Hepatocyte (in vitro differentiated cells): Measurements from ENCODE around the gene RPIA. TPM values are rescaled to one million over a fixed set of nuclear protein-coding genes. Genes with fewer than 3 reads are reported as not detected.

Source experiments
- DNase-seq: peaks from one replicate; pipeline ENCODE4 v3.0.0-alpha.2; 2016; ENCODE audit warnings: low spot score
- H2AFZ ChIP-seq: fragments of 200-600 bp; sonication (generic); 2 replicates; pipeline ENCODE4 v1.6.0; 2016; ENCODE audit warnings: antibody characterized with exemption, mild to moderate bottlenecking
- H3K27ac ChIP-seq: fragments of 200-600 bp; sonication (generic); 2 replicates; pipeline ENCODE4 v1.5.1; 2016; ENCODE audit warnings: mild to moderate bottlenecking
- H3K27me3 ChIP-seq: fragments of 200-600 bp; sonication (generic); 2 replicates; pipeline ENCODE4 v1.6.1; 2016
- H3K36me3 ChIP-seq: fragments of 200-600 bp; sonication (generic); replicated peaks from 2 replicates; pipeline ENCODE4 v1.5.1; 2016; ENCODE audit warnings: low read depth; ENCODE audit not compliant: insufficient read depth
- H3K4me1 ChIP-seq: fragments of 200-600 bp; sonication (generic); 2 replicates; pipeline ENCODE4 v1.5.1; 2016; ENCODE audit warnings: mild to moderate bottlenecking, moderate library complexity; ENCODE audit not compliant: insufficient read depth
- H3K4me2 ChIP-seq: fragments of 200-600 bp; sonication (generic); 2 replicates; pipeline ENCODE4 v1.6.0; 2016
- H3K4me3 ChIP-seq: fragments of 200-600 bp; sonication (generic); 2 replicates; pipeline ENCODE4 v1.5.1; 2016; ENCODE audit warnings: mild to moderate bottlenecking
- H3K79me2 ChIP-seq: fragments of 200-600 bp; sonication (generic); 2 replicates; pipeline ENCODE4 v1.6.0; 2017; ENCODE audit warnings: mild to moderate bottlenecking
- H3K9me2 ChIP-seq: fragments of 200-600 bp; sonication (generic); replicated peaks from 2 replicates; pipeline ENCODE4 v1.6.0; 2017; ENCODE audit warnings: mild to moderate bottlenecking; ENCODE audit not compliant: insufficient read depth
- H3K9me3 ChIP-seq: fragments of 200-600 bp; sonication (generic); 2 replicates; pipeline ENCODE4 v1.5.1; 2016; ENCODE audit warnings: low read depth, mild to moderate bottlenecking
- H4K20me1 ChIP-seq: fragments of 200-600 bp; sonication (generic); 2 replicates; pipeline ENCODE4 v1.6.0; 2016; ENCODE audit warnings: mild to moderate bottlenecking; ENCODE audit not compliant: insufficient read depth, poor library complexity, severe bottlenecking
- CTCF ChIP-seq: fragments of 200-600 bp; sonication (generic); IDR thresholded peaks from 2 replicates; pipeline ENCODE4 v1.5.1; 2016; ENCODE audit warnings: antibody characterized with exemption, mild to moderate bottlenecking; ENCODE audit not compliant: poor library complexity
- EZH2 ChIP-seq: fragments of 200-600 bp; sonication (generic); IDR thresholded peaks from 2 replicates; pipeline ENCODE4 v1.6.1; 2016; ENCODE audit warnings: antibody characterized with exemption, mild to moderate bottlenecking, borderline replicate concordance
- EZH2phosphoT487 ChIP-seq: fragments of 200-600 bp; sonication (generic); IDR thresholded peaks from one replicate; pipeline ENCODE4 v1.6.1; 2018; ENCODE audit warnings: antibody characterized with exemption, mild to moderate bottlenecking, low read depth, moderate library complexity; ENCODE audit not compliant: unreplicated experiment, severe bottlenecking
- WGBS: methylation state at CpG from one replicate; pipeline ENCODE4 v1.1.6; 2016; ENCODE audit warnings: low lambda C conversion rate; ENCODE audit errors: missing lambda C conversion rate; 5-methylcytosine and 5-hydroxymethylcytosine counted together
- polyA plus RNA-seq: library from polyadenylated mRNA; unstranded; fragments of >200 nt; fragmentation: Nextera tagmentation; extraction: Ambion mirVana; gene quantifications from 2 replicates; pipeline ENCODE4 v1.2.1, GENCODE V29; 2016
- total RNA-seq: library from RNA; depleted of rRNA; stranded (reverse); fragments of >200 nt; gene quantifications from 2 replicates; pipeline ENCODE4 v1.2.3, GENCODE V29; 2014

Gene RPIA
- total and polyA plus RNA-seq, 2 experiments from 2014 or later = 7.0 to 17.6 TPM

GRCh38 chr2:88698498-88699233 lies 7.2 kb downstream of the RPIA start:
- Histone ChIP-seq H4K20me1 (no peaks in the 10 kb centered on the region), H3K4me1 (peaks cover 24% of the 10 kb centered on the region), H3K4me2 (no peak overlapping the region), H3K4me3 (no peak overlapping the region), H3K79me2 (peaks cover 67% of the 10 kb centered on the region), H2AFZ (no peak overlapping the region), H3K9me3 (no peaks in the 10 kb centered on the region), H3K9me2 (no peaks in the 10 kb centered on the region), H3K27ac (peak overlapping the region; percentile 70), H3K36me3 (no peaks in the 10 kb centered on the region), H3K27me3 (no peaks in the 10 kb centered on the region)
- whole genome bisulfite sequencing = 83% methylated on average over 3 of the region's 3 CpGs
- peak; percentile 50 for DNase-seq
- TF ChIP-seq EZH2phosphoT487 = no peak
- no peak for TF ChIP-seq CTCF
- TF ChIP-seq EZH2 = no peak

GRCh38 chr2:88707003-88707402 lies 15.5 kb downstream of the RPIA start:
- Histone ChIP-seq H3K36me3 (no peaks in the 10 kb centered on the region), H3K4me1 (no peaks in the 10 kb centered on the region), H3K27ac (no peak overlapping the region), H3K27me3 (no peaks in the 10 kb centered on the region), H3K9me3 (no peaks in the 10 kb centered on the region), H3K4me2 (no peak overlapping the region), H3K4me3 (no peak overlapping the region), H2AFZ (no peak overlapping the region), H3K9me2 (no peaks in the 10 kb centered on the region), H3K79me2 (peaks cover 3% of the 10 kb centered on the region), H4K20me1 (no peaks in the 10 kb centered on the region)
- TF ChIP-seq CTCF (no peak), EZH2 (no peak), EZH2phosphoT487 (no peak)
- WGBS = 72% methylated on average over 2 of the region's 2 CpGs
- DNase-seq = no peak

GRCh38 chr2:88709181-88709631 lies 17.7 kb downstream of the RPIA start:
- Histone ChIP-seq H3K9me3 (no peaks in the 10 kb centered on the region), H3K9me2 (no peaks in the 10 kb centered on the region), H3K27me3 (no peaks in the 10 kb centered on the region), H2AFZ (no peak overlapping the region), H3K4me1 (no peaks in the 10 kb centered on the region), H3K4me2 (no peak overlapping the region), H4K20me1 (no peaks in the 10 kb centered on the region), H3K36me3 (no peaks in the 10 kb centered on the region), H3K79me2 (peaks cover 19% of the 10 kb centered on the region), H3K27ac (peak overlapping the region; percentile 23), H3K4me3 (no peak overlapping the region)
- TF ChIP-seq EZH2phosphoT487 = no peak
- no peak for TF ChIP-seq EZH2
- no peak for TF ChIP-seq CTCF
- no peak for DNase-seq
- WGBS = 98% methylated on average over 4 of the region's 4 CpGs
